SK-N-SH (cell line): ENCODE measurements around the gene TRAPPC2L.

Experiments used
- NFIC ChIP-seq: IDR thresholded peaks from 2 replicates; pipeline ENCODE4 v1.4.0; 2012; ENCODE audit warnings: borderline replicate concordance
- RAD21 ChIP-seq: IDR thresholded peaks from 2 replicates; pipeline ENCODE4 v1.6.1; 2012; ENCODE audit warnings: mild to moderate bottlenecking, low read length
- TEAD4 ChIP-seq: IDR thresholded peaks from 2 replicates; pipeline ENCODE4 v1.4.0; 2012; ENCODE audit warnings: mild to moderate bottlenecking, borderline replicate concordance; ENCODE audit not compliant: insufficient read depth
- TF ChIP-seq, protein P1 (sequence below): fragments of 200-600 bp; sonication (generic); IDR thresholded peaks from 2 replicates; pipeline ENCODE4 v1.6.1; 2017; ENCODE audit warnings: antibody characterized with exemption, mild to moderate bottlenecking, moderate library complexity

DNA sequence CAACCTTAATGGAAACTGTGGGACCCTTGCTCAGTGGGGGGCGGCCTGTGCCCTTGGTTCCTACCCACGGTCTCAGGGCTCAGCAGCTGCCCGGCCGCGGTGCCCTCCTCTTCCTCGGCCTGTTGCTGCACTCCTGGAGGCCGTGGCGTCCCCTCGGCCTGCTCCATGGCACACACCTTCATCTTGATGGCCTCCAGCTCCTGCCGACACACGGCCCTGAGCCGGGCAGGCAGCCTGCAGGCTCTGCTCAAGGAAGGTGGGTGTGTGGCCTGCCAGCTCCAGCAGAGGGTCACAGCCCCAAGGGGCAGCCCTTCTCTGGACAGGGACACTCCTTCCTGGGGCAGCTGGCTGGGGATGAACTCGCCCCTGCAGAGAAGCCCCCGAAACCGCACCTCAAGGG is 8.8 kb downstream of the TRAPPC2L start:
- TF ChIP-seq, protein P1, sequence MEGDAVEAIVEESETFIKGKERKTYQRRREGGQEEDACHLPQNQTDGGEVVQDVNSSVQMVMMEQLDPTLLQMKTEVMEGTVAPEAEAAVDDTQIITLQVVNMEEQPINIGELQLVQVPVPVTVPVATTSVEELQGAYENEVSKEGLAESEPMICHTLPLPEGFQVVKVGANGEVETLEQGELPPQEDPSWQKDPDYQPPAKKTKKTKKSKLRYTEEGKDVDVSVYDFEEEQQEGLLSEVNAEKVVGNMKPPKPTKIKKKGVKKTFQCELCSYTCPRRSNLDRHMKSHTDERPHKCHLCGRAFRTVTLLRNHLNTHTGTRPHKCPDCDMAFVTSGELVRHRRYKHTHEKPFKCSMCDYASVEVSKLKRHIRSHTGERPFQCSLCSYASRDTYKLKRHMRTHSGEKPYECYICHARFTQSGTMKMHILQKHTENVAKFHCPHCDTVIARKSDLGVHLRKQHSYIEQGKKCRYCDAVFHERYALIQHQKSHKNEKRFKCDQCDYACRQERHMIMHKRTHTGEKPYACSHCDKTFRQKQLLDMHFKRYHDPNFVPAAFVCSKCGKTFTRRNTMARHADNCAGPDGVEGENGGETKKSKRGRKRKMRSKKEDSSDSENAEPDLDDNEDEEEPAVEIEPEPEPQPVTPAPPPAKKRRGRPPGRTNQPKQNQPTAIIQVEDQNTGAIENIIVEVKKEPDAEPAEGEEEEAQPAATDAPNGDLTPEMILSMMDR, result no peak
- TF ChIP-seq RAD21 (no peak), TEAD4 (no peak), NFIC (no peak)
